Peyer's patch (tissue), 4 donors: ENCODE data around the gene ABCA2.

Source experiments
- POLR2A ChIP-seq, 2 donors: fragments of 450-650 bp; IDR thresholded peaks; one replicate each; pipeline ENCODE4 v1.5.1; 2017; ENCODE audit warnings: antibody characterized with exemption in 2 of 2, mild to moderate bottlenecking in 2 of 2, moderate library complexity in 2 of 2
- TF ChIP-seq, protein P1 (sequence below), 6 experiments: fragments of 450-650 bp in 4 of 6; fragments of 200-600 bp in 2 of 6; sonication (generic) in 1 of 6; IDR thresholded peaks; one replicate each; pipeline ENCODE4 v1.5.1; 2017 to 2019; ENCODE audit warnings: antibody characterized with exemption in 6 of 6, mild to moderate bottlenecking in 3 of 6, moderate library complexity in 1 of 6

GRCh38 chr9:137001857-137002645 lies 26.0 kb downstream of the ABCA2 start:
- TF ChIP-seq POLR2A (IDR thresholded peaks at IDR 0.05) = no peak
- TF ChIP-seq, protein P1, sequence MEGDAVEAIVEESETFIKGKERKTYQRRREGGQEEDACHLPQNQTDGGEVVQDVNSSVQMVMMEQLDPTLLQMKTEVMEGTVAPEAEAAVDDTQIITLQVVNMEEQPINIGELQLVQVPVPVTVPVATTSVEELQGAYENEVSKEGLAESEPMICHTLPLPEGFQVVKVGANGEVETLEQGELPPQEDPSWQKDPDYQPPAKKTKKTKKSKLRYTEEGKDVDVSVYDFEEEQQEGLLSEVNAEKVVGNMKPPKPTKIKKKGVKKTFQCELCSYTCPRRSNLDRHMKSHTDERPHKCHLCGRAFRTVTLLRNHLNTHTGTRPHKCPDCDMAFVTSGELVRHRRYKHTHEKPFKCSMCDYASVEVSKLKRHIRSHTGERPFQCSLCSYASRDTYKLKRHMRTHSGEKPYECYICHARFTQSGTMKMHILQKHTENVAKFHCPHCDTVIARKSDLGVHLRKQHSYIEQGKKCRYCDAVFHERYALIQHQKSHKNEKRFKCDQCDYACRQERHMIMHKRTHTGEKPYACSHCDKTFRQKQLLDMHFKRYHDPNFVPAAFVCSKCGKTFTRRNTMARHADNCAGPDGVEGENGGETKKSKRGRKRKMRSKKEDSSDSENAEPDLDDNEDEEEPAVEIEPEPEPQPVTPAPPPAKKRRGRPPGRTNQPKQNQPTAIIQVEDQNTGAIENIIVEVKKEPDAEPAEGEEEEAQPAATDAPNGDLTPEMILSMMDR (IDR thresholded peaks at IDR 0.05) = no peak
